Measurements from ENCODE around the gene TGFBR3L. TPM values are rescaled to one million over a fixed set of nuclear protein-coding genes. Genes with fewer than 3 reads are reported as not detected.

TGFBR3L gene
- total and polyA plus RNA-seq, 2 of the 8 experiments (the other 6 are each of a cell fraction or from before 2014, with no cell fraction given), result 3.1 to 3.7 TPM

- H3K79me1 ChIP-seq (ENCODE audit: low read depth, low read length), result no peaks in the 10 kb centered on the region; the same call in 1 of the 2 replicates
- peaks cover 0 to 17% (median 12%) of the 10 kb centered on the region in 4 experiments; a peak in 5 of 7 replicates for H3K4me1 ChIP-seq (replicated peaks in 1 of 4; ENCODE audit: control insufficient read depth in 3 of 4, insufficient read depth in 4 of 4, low read length in 3 of 4)
- H3K23me2 ChIP-seq (ENCODE audit: low read depth, low read length), result peaks cover 12% of the 10 kb centered on the region
- H2BK12ac ChIP-seq (ENCODE audit: low read depth, low read length), result peak within 1 kb of the TSS; percentile 27; the same call in 1 of the 2 replicates
- no peak within 1 kb of the TSS for H2BK15ac ChIP-seq (ENCODE audit: low read length)
- DNase-seq (ENCODE audit: low read depth in 1 of 2, low spot score in 2 of 2) (peak in 1 of 2 experiments; percentile 93), FAIRE-seq (no peak)
- peak within 1 kb of the TSS; percentile 1 for H3K56ac ChIP-seq (replicated peaks; ENCODE audit: insufficient read length, low read depth, low read length)
- no peak within 1 kb of the TSS for H3K23ac ChIP-seq (ENCODE audit: insufficient read length)
- peak within 1 kb of the TSS; percentile 85 for H4K5ac ChIP-seq (ENCODE audit: insufficient read length, low read depth, low read length)
- no peaks in the 10 kb centered on the region for H3K9me3 ChIP-seq (ENCODE audit: insufficient read depth in 2 of 2, low read depth in 1 of 2, low read length in 1 of 2)
- peak within 1 kb of the TSS; percentile 78; the same call in 1 of the 2 replicates for H2AFZ ChIP-seq (ENCODE audit: low read length)
- H4K8ac ChIP-seq (ENCODE audit: extremely low read depth, insufficient read depth, low read length), result peak within 1 kb of the TSS; percentile 82
- 1% methylated on average over 47 of the region's 88 CpGs; no CpG with 5 or more reads in 1 of the 2 experiments for WGBS, 2 experiments (ENCODE audit: extremely low coverage in 1 of 2, insufficient coverage in 1 of 2, insufficient read length in 1 of 2, insufficient replicate concordance in 2 of 2, low coverage in 1 of 2, low lambda C conversion rate in 2 of 2, missing lambda C conversion rate in 1 of 2)
- peak within 1 kb of the TSS; percentile 89 to 100 for H3K4me2 ChIP-seq (ENCODE audit: insufficient read depth in 1 of 2, low read depth in 2 of 2, low read length in 2 of 2)
- H2BK20ac ChIP-seq (ENCODE audit: low read length), result no peak within 1 kb of the TSS
- ChIA-PET CTCF (ENCODE audit: partially characterized antibody) (interaction anchor here (0.9 to 3.5 kb wide), 12 partner anchors 8 to 48 kb away, joined by 3 to 17 read pairs (median 4); partner anchors contain the start of genes MAP2K7 and SNAPC2), POLR2A (ENCODE audit: partially characterized antibody) (interaction anchor here (0.6 to 2.0 kb wide), 9 partner anchors 9 to 279 kb away, joined by 3 to 9 read pairs (median 4); partner anchors contain the start of gene LRRC8E)
- H4K91ac ChIP-seq (replicated peaks; ENCODE audit: insufficient read length, low read length), result no peak within 1 kb of the TSS
- peak within 1 kb of the TSS; percentile 93 for H3K18ac ChIP-seq (ENCODE audit: extremely low read depth, low read length)
- H3K9ac ChIP-seq (replicated peaks in 1 of 4; ENCODE audit: extremely low read depth in 1 of 4, low read depth in 3 of 4, low read length in 3 of 4), result peak within 1 kb of the TSS; percentile 54 to 77 (median 62)
- peak within 1 kb of the TSS; percentile 67 to 98 (median 70) for H3K4me3 ChIP-seq (ENCODE audit: extremely low read depth in 1 of 4, insufficient read depth in 2 of 4, low read depth in 3 of 4, low read length in 4 of 4)
- H3K79me2 ChIP-seq (ENCODE audit: control insufficient read depth in 1 of 2, insufficient read depth in 2 of 2, low read length in 2 of 2), result no peaks in the 10 kb centered on the region
- H3K14ac ChIP-seq (ENCODE audit: insufficient read length), result no peak within 1 kb of the TSS
- no peaks in the 10 kb centered on the region for H3K36me3 ChIP-seq (ENCODE audit: control insufficient read depth in 2 of 4, insufficient read depth in 4 of 4, low read length in 3 of 4)
- peak within 1 kb of the TSS; percentile 38 for H3K4ac ChIP-seq (replicated peaks; ENCODE audit: insufficient read length, low read depth, low read length)
- H3K27ac ChIP-seq (ENCODE audit: low read depth, low read length), result 0 out of 2 replicates have a peak within 1 kb of the TSS, but pooled peaks have one; percentile 46
- peak within 1 kb of the TSS; percentile 66; the same call in 1 of the 2 replicates for H2BK5ac ChIP-seq (ENCODE audit: low read depth, low read length)
- peak within 1 kb of the TSS; percentile 93; the same call in 1 of the 2 replicates for H2AK5ac ChIP-seq (ENCODE audit: low read depth, low read length)
- H3K27me3 ChIP-seq (replicated peaks in 1 of 4; ENCODE audit: control insufficient read depth in 3 of 4, extremely low read depth in 1 of 4, insufficient read depth in 3 of 4, low read length in 3 of 4), result peaks cover 0 to 7% (median 5%) of the 10 kb centered on the region in 4 experiments; a peak in 3 of 7 replicates
- peaks cover 4% of the 10 kb centered on the region in 2 experiments for H4K20me1 ChIP-seq (replicated peaks in 1 of 2; ENCODE audit: control insufficient read depth in 1 of 2, insufficient read depth in 2 of 2, low read length in 2 of 2)
- no peak within 1 kb of the TSS for H2BK120ac ChIP-seq (replicated peaks; ENCODE audit: low read depth, low read length)
- TF ChIP-seq TAF7 (optimal IDR thresholded peaks at IDR 0.05; ENCODE audit: borderline replicate concordance, low read depth, low read length) (no peak), SP2 (IDR thresholded peaks at IDR 0.05; ENCODE audit: low read length) (peak; percentile 51), CREB1 (IDR thresholded peaks at IDR 0.05) (peak; percentile 16; the same call in 1 of the 2 replicates), SP1 (IDR thresholded peaks at IDR 0.05; ENCODE audit: low read depth, low read length) (peak; percentile 84), SUZ12 (IDR thresholded peaks at IDR 0.05; ENCODE audit: low read length) (0 out of 2 replicates have a peak, but pooled peaks have one; percentile 1), TAF1 (IDR thresholded peaks at IDR 0.05; ENCODE audit: low read depth, low read length) (peak; percentile 53), KDM4A (IDR thresholded peaks at IDR 0.05; ENCODE audit: low read depth, low read length, severe bottlenecking) (peak; percentile 65), ASH2L (IDR thresholded peaks at IDR 0.05; ENCODE audit: low read length) (peak; percentile 52), MAFK (IDR thresholded peaks at IDR 0.05; ENCODE audit: low read depth, low read length) (no peak), POU5F1 (IDR thresholded peaks at IDR 0.05; ENCODE audit: low read depth, low read length) (no peak)
- TF ChIP-seq, protein P1, sequence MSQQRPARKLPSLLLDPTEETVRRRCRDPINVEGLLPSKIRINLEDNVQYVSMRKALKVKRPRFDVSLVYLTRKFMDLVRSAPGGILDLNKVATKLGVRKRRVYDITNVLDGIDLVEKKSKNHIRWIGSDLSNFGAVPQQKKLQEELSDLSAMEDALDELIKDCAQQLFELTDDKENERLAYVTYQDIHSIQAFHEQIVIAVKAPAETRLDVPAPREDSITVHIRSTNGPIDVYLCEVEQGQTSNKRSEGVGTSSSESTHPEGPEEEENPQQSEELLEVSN (IDR thresholded peaks at IDR 0.05), result 0 out of 2 replicates have a peak, but pooled peaks have one; percentile 25
Measured at GRCh38 chr19:7874076-7874896, 40.3 kb upstream of the TGFBR3L start, which contains the start of gene PRR36. TSS of gene PRR36 (minus strand) at chr19:7874390. CDS start at chr19:7873689, 701 bp downstream.

All from H1 (cell line).